CD4-positive, alpha-beta T cell (primary cell): Measurements from ENCODE around the gene CTSL. TPM values are rescaled to one million over a fixed set of nuclear protein-coding genes. Genes with fewer than 3 reads are reported as not detected.
"Not testable (repeated sequence)": the region's sequence is repeated elsewhere in the genome, so short reads cannot be mapped to it uniquely, and the experiment has no call there.

ENCODE experiments used
- ATAC-seq: fragments of 200-7000 bp; cut with Tn5 transposase; one replicate; pipeline ENCODE4 v1.10.0; 2022; ENCODE audit warnings: mild to moderate bottlenecking; ENCODE audit not compliant: poor library complexity
- CTCF ChIA-PET: fragments of 350-600 bp; sonication (Branson Sonifier 250); formaldehyde crosslinking; loops from one replicate; lab custom pipeline; 2021; ENCODE audit warnings: antibody characterized with exemption, inconsistent platforms; lab: Charles Lee
- POLR2A ChIA-PET: fragments of 350-600 bp; sonication (Branson Sonifier 250); formaldehyde crosslinking; loops from one replicate; lab custom pipeline; 2021; ENCODE audit warnings: antibody characterized with exemption, inconsistent platforms; lab: Charles Lee
- DNase-seq, 14 experiments: peaks; one replicate each; pipeline ENCODE4 v3.0.0-alpha.2; 2013 to 2020; ENCODE audit warnings: mixed read lengths in 2 of 14
- H3K27ac ChIP-seq, 2 donors: one replicate each; pipeline versions ENCODE4 v1.5.1 to v1.7.0; 2013; ENCODE audit warnings: low read length in 2 of 2, low read depth in 1 of 2, mild to moderate bottlenecking in 1 of 2
- H3K27me3 ChIP-seq, 2 experiments: 1 replicate in 1 of 2; 2 replicates in 1 of 2; pipeline versions ENCODE4 v1.6.1 to v1.7.0; 2013; ENCODE audit warnings: low read length in 2 of 2, control low read depth in 1 of 2, mild to moderate bottlenecking in 1 of 2, moderate library complexity in 1 of 2; ENCODE audit not compliant: insufficient read depth in 2 of 2, control insufficient read depth in 1 of 2
- H3K36me3 ChIP-seq: one replicate; pipeline ENCODE4 v1.6.1; 2013; ENCODE audit warnings: low read length, control low read depth; ENCODE audit not compliant: insufficient read depth
- H3K4me1 ChIP-seq: one replicate; pipeline ENCODE4 v1.6.1; 2013; ENCODE audit warnings: low read length, control low read depth; ENCODE audit not compliant: insufficient read depth
- H3K4me3 ChIP-seq: one replicate; pipeline ENCODE4 v1.5.1; 2013; ENCODE audit warnings: mild to moderate bottlenecking, low read length, moderate library complexity
- H3K9me3 ChIP-seq, 2 experiments: 1 replicate in 1 of 2; 2 replicates in 1 of 2; pipeline versions ENCODE4 v1.6.1 to v1.7.0; 2013; ENCODE audit warnings: low read length in 2 of 2, mild to moderate bottlenecking in 2 of 2, control low read depth in 1 of 2, moderate library complexity in 1 of 2; ENCODE audit not compliant: control insufficient read depth in 1 of 2, insufficient read depth in 1 of 2
- H3K27ac Mint-ChIP-seq: one replicate; pipeline ENCODE4 v1.8.0; 2020; ENCODE audit warnings: mixed read lengths
- H3K27me3 Mint-ChIP-seq: one replicate; pipeline ENCODE4 v1.8.0; 2021; ENCODE audit warnings: mixed read lengths
- H3K36me3 Mint-ChIP-seq: one replicate; pipeline ENCODE4 v1.8.0; 2021; ENCODE audit warnings: low read depth, mixed read lengths
- H3K4me1 Mint-ChIP-seq: one replicate; pipeline ENCODE4 v1.8.0; 2021; ENCODE audit warnings: low read depth, mixed read lengths
- H3K4me3 Mint-ChIP-seq: one replicate; pipeline ENCODE4 v1.8.0; 2020; ENCODE audit warnings: mild to moderate bottlenecking, mixed read lengths
- H3K9me3 Mint-ChIP-seq: one replicate; pipeline ENCODE4 v1.8.0; 2020; ENCODE audit warnings: mixed read lengths
- CTCF ChIP-seq: fragments of 200-600 bp; IDR thresholded peaks from one replicate; pipeline ENCODE4 v1.8.0; 2022; ENCODE audit warnings: antibody characterized with exemption, mild to moderate bottlenecking
- intact Hi-C, 2 experiments: fragments of 100-400 bp; cut with DNase I in 1 of 2; cut with micrococcal nuclease in 1 of 2; formaldehyde crosslinking; loops; one replicate each; pipeline versions ENCODE4 v1.15.1 to v1.9.0; 2023 to 2025; cut with DNase I, micrococcal nuclease
- total RNA-seq, 174 experiments: library from RNA in 2 of 174; stranded (reverse) in 2 of 174; gene quantifications; one replicate each; pipeline ENCODE4 v1.2.3 and lab custom pipeline; 2021 to 2026

CTSL gene
- total RNA-seq, 2 experiments from 2014 or later: 7.5 to 7.9 TPM

- peaks cover 3% of the 10 kb centered on the region for H3K9me3 Mint-ChIP-seq
- Histone ChIP-seq H3K4me1 (no peaks in the 10 kb centered on the region), H3K4me3 (no peak overlapping the region), H3K36me3 (no peaks in the 10 kb centered on the region), H3K9me3 (peaks cover 0 to 8% of the 10 kb centered on the region in 2 experiments), H3K27ac (no peak overlapping the region), H3K27me3 (no peaks in the 10 kb centered on the region)
- ChIA-PET CTCF (no interaction called here), POLR2A (no interaction called here)
- no peaks in the 10 kb centered on the region for H3K4me1 Mint-ChIP-seq
- intact Hi-C loops: no loop called here
- no peak overlapping the region for H3K4me3 Mint-ChIP-seq
- no peak for ATAC-seq
- H3K27me3 Mint-ChIP-seq: peaks cover 11% of the 10 kb centered on the region
- DNase-seq: no peak
- TF ChIP-seq CTCF: no peak
- no peaks in the 10 kb centered on the region for H3K36me3 Mint-ChIP-seq
- H3K27ac Mint-ChIP-seq: no peak overlapping the region
These were observed 25.9 kb downstream of the CTSL start for GRCh38 chr9:87751868-87752267.

- intact Hi-C loops: no loop called here
- peaks cover 3% of the 10 kb centered on the region for H3K9me3 Mint-ChIP-seq
- peaks cover 11% of the 10 kb centered on the region for H3K27me3 Mint-ChIP-seq
- no peak for ATAC-seq
- H3K4me1 Mint-ChIP-seq: no peaks in the 10 kb centered on the region
- no peak for TF ChIP-seq CTCF
- Histone ChIP-seq H3K36me3 (no peaks in the 10 kb centered on the region), H3K4me1 (no peaks in the 10 kb centered on the region), H3K9me3 (peaks cover 0 to 4% of the 10 kb centered on the region in 2 experiments), H3K27ac (no peak overlapping the region), H3K4me3 (no peak overlapping the region), H3K27me3 (no peaks in the 10 kb centered on the region)
- H3K4me3 Mint-ChIP-seq: no peak overlapping the region
- no peaks in the 10 kb centered on the region for H3K36me3 Mint-ChIP-seq
- ChIA-PET CTCF (no interaction called here), POLR2A (no interaction called here)
- no peak for DNase-seq
- no peak overlapping the region for H3K27ac Mint-ChIP-seq
These were observed 27.4 kb downstream of the CTSL start for GRCh38 chr9:87753313-87753712.

DNA sequence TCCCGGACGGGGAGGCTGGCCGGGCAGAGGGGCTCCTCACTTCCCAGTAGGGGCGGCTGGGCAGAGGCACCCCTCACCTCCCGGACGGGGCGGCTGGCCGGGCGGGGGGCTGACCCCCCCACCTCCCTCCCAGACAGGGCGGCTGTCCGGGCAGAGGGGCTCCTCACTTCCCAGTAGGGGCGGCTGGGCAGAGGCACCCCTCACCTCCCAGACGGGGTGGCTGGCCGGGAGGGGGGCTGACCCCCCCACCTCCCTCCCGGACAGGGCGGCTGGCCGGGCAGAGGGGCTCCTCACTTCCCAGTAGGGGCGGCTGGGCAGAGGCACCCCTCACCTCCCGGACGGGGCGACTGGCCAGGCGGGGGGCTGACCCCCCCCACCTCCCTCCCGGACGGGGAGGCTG, 32.4 kb downstream of the CTSL start:
- POLR2A ChIA-PET, CTCF ChIA-PET, intact Hi-C loops, H3K27ac ChIP-seq, H3K27ac Mint-ChIP-seq, H3K9me3 Mint-ChIP-seq, DNase-seq, H3K4me3 ChIP-seq, H3K9me3 ChIP-seq, H3K36me3 Mint-ChIP-seq, H3K4me1 ChIP-seq, H3K4me1 Mint-ChIP-seq, H3K4me3 Mint-ChIP-seq, H3K36me3 ChIP-seq, H3K27me3 Mint-ChIP-seq, H3K27me3 ChIP-seq, ATAC-seq: not testable (repeated sequence)

- H3K27me3 Mint-ChIP-seq, H3K4me3 ChIP-seq, H3K36me3 Mint-ChIP-seq, ATAC-seq, intact Hi-C loops, H3K4me3 Mint-ChIP-seq, H3K4me1 ChIP-seq, H3K27ac ChIP-seq, POLR2A ChIA-PET, H3K27ac Mint-ChIP-seq, H3K27me3 ChIP-seq, H3K4me1 Mint-ChIP-seq, H3K9me3 Mint-ChIP-seq, CTCF ChIA-PET, H3K36me3 ChIP-seq, DNase-seq, H3K9me3 ChIP-seq: not testable (repeated sequence)
These were observed 34.1 kb downstream of the CTSL start for GRCh38 chr9:87759980-87760379.
